HEK293 (cell line): ENCODE measurements around the gene PDIA4.

Experiments used
- EGR2 ChIP-seq: fragments of 450-650 bp; formaldehyde crosslinking; IDR thresholded peaks from 2 replicates; pipeline ENCODE4 v1.5.1; 2016; ENCODE audit warnings: low read depth, missing biosample characterization, missing genetic modification characterization
- HOXC10 ChIP-seq: sonication (generic); formaldehyde crosslinking; IDR thresholded peaks from 2 replicates; pipeline ENCODE4 v1.8.1; 2023; ENCODE audit warnings: mild to moderate bottlenecking, missing genetic modification reagents
- KLF7 ChIP-seq: fragments of 450-650 bp; formaldehyde crosslinking; IDR thresholded peaks from 2 replicates; pipeline ENCODE4 v1.5.1; 2016; ENCODE audit warnings: missing biosample characterization, missing genetic modification characterization, borderline replicate concordance
- MYNN ChIP-seq: fragments of 450-650 bp; formaldehyde crosslinking; IDR thresholded peaks from 2 replicates; pipeline ENCODE4 v1.5.1; 2016; ENCODE audit warnings: missing biosample characterization, missing genetic modification characterization, borderline replicate concordance
- ZBTB21 ChIP-seq: fragments of 450-650 bp; formaldehyde crosslinking; IDR thresholded peaks from 2 replicates; pipeline ENCODE4 v1.5.1; 2017; ENCODE audit warnings: missing biosample characterization, missing genetic modification characterization
- ZBTB7A ChIP-seq: fragments of 450-650 bp; formaldehyde crosslinking; IDR thresholded peaks from 2 replicates; pipeline ENCODE4 v1.5.1; 2016; ENCODE audit warnings: low read depth, missing biosample characterization, missing genetic modification characterization
- ZNF140 ChIP-seq: fragments of 450-650 bp; formaldehyde crosslinking; IDR thresholded peaks from 2 replicates; pipeline ENCODE4 v1.5.1; 2016; ENCODE audit warnings: missing biosample characterization, missing genetic modification characterization
- TF ChIP-seq, protein P1 (sequence below): fragments of 450-650 bp; formaldehyde crosslinking; IDR thresholded peaks from 2 replicates; pipeline ENCODE4 v1.5.1; 2016; ENCODE audit warnings: missing biosample characterization, missing genetic modification characterization

DNA sequence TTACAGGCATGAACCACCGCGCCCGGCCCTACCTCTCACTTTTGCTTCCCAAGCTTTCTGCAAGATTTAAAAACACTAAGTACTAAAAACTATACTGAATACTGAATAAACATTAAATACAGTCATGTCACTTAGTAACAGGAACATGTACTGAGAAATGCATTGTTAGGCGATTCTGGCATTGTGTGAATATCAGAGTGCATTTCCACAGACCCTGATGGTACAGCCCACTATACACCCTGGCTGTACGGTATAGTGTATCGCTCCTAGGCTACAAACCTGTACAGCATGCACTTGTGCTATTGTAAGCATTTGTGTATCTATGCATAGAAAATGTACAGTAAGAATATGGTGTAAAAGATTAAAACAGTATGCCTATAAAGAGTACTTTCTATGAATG lies 29.1 kb downstream of the PDIA4 start:
- no peak for TF ChIP-seq MYNN
- TF ChIP-seq ZBTB7A (tag by site-specific recombination) = no peak
- TF ChIP-seq EGR2 (tag by site-specific recombination) = no peak
- TF ChIP-seq ZNF140 (tag by site-specific recombination) = no peak
- TF ChIP-seq KLF7 (tag by site-specific recombination) = no peak
- no peak for TF ChIP-seq ZBTB21 (tag by site-specific recombination)
- TF ChIP-seq, protein P1, sequence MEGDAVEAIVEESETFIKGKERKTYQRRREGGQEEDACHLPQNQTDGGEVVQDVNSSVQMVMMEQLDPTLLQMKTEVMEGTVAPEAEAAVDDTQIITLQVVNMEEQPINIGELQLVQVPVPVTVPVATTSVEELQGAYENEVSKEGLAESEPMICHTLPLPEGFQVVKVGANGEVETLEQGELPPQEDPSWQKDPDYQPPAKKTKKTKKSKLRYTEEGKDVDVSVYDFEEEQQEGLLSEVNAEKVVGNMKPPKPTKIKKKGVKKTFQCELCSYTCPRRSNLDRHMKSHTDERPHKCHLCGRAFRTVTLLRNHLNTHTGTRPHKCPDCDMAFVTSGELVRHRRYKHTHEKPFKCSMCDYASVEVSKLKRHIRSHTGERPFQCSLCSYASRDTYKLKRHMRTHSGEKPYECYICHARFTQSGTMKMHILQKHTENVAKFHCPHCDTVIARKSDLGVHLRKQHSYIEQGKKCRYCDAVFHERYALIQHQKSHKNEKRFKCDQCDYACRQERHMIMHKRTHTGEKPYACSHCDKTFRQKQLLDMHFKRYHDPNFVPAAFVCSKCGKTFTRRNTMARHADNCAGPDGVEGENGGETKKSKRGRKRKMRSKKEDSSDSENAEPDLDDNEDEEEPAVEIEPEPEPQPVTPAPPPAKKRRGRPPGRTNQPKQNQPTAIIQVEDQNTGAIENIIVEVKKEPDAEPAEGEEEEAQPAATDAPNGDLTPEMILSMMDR (tag by site-specific recombination) = no peak
- TF ChIP-seq HOXC10 (CRISPR knock-in tag) = no peak
